Nephron (organoid): ENCODE data around the gene CEP164.

Source experiments
- H3K27ac Mint-ChIP-seq, 3 experiments: 2 replicates each; pipeline ENCODE4 v1.8.0; 2020; ENCODE audit warnings: mixed read lengths in 3 of 3, mild to moderate bottlenecking in 2 of 3, moderate library complexity in 1 of 3
- H3K27me3 Mint-ChIP-seq: 2 replicates; pipeline ENCODE4 v1.8.0; 2021; ENCODE audit warnings: low read depth, mild to moderate bottlenecking, moderate library complexity, mixed read lengths
- H3K36me3 Mint-ChIP-seq: 2 replicates; pipeline ENCODE4 v1.8.0; 2020; ENCODE audit warnings: low read depth, mixed read lengths
- H3K4me1 Mint-ChIP-seq: 2 replicates; pipeline ENCODE4 v1.8.0; 2020; ENCODE audit warnings: mixed read lengths
- H3K4me3 Mint-ChIP-seq, 3 experiments: 2 replicates each; pipeline ENCODE4 v1.8.0; 2020; ENCODE audit warnings: mild to moderate bottlenecking in 3 of 3, mixed read lengths in 3 of 3, moderate library complexity in 2 of 3
- H3K9me3 Mint-ChIP-seq: 2 replicates; pipeline ENCODE4 v1.8.0; 2020; ENCODE audit warnings: mixed read lengths
- TF ChIP-seq, protein P1 (sequence below), 3 experiments: fragments of 200-600 bp; sonication (generic); IDR thresholded peaks; one replicate each; pipeline ENCODE4 v1.5.0; 2021; ENCODE audit warnings: antibody characterized with exemption in 3 of 3; ENCODE audit not compliant: unreplicated experiment in 3 of 3

Gene CEP164

DNA sequence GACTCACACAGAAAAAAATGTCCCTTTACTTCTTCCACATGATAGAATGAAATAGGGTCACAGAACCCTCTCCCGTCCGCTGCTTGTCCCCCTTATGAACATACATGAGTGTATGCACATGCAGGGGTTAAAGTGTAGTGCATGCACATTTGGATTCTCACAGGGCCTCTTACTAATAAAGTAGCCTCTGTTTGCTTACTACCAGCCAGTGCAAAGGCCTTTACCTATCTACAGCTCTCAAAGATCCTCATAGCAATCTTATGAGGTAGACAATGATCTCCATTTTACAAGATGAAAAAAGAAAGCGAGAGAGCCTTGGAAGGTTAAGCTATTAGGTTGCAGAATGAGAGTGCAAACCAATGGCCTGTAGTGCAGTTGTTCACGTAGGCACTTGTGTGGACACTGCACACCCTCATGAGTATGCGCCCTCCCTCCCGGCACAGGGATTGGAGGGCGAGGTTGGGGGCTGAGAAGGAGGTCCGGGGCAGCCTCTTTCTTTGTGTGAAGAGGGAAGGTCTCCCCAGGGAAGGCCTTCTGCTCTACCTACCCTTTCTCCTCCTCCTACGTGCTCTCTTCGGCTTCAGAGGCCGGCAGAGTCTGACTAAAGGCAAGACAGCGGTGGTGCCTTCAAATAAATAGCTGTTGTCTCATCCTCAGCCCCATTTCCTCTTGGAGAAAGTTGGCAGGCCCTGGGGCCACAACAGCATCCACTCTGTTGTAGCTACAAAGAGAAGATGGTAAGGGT lies 91.3 kb downstream of the CEP164 start:
- TF ChIP-seq, protein P1, sequence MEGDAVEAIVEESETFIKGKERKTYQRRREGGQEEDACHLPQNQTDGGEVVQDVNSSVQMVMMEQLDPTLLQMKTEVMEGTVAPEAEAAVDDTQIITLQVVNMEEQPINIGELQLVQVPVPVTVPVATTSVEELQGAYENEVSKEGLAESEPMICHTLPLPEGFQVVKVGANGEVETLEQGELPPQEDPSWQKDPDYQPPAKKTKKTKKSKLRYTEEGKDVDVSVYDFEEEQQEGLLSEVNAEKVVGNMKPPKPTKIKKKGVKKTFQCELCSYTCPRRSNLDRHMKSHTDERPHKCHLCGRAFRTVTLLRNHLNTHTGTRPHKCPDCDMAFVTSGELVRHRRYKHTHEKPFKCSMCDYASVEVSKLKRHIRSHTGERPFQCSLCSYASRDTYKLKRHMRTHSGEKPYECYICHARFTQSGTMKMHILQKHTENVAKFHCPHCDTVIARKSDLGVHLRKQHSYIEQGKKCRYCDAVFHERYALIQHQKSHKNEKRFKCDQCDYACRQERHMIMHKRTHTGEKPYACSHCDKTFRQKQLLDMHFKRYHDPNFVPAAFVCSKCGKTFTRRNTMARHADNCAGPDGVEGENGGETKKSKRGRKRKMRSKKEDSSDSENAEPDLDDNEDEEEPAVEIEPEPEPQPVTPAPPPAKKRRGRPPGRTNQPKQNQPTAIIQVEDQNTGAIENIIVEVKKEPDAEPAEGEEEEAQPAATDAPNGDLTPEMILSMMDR (IDR thresholded peaks at IDR 0.05; ENCODE audit: unreplicated experiment in 3 of 3): no peak
- Mint-ChIP-seq H3K4me1 (no peaks in the 10 kb centered on the region), H3K36me3 (no peaks in the 10 kb centered on the region), H3K9me3 (no peaks in the 10 kb centered on the region), H3K4me3 (no peak overlapping the region), H3K27me3 (peaks cover 10% of the 10 kb centered on the region), H3K27ac (no peak overlapping the region)

DNA sequence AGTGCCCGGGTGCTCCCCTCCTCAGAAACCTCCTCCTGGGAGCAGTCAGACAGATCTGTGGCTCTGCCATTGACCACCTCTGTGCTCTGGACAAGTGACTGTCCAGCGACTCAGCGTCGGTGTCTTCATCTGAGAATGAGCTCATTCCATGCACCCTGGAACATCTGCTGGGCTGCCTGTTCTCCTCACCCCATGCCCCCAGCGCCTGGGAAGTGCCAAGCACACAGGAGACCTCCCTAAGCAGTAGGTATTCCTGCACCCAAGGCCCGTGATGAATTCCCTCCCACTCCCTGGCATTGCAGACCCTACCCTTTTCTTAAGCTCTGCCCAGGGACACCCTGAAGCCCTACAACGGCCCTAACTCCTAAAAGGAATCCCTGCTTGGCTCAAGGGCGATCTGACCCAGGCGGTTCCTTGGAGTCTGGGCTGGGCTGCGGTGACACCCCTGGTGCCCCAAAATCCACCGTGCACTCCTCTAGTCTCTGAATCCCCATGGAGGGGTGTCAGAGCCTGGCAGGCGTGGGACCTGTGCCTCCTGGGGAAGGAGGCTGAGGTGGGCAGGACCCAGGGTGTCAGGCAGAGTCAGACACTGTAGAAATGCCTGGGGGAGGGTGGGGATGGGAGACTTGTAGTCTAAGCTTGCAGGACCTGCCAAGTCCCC lies 92.0 kb downstream of the CEP164 start:
- H3K4me3 Mint-ChIP-seq: no peak overlapping the region
- H3K36me3 Mint-ChIP-seq: no peaks in the 10 kb centered on the region
- H3K27ac Mint-ChIP-seq: no peak overlapping the region
- no peaks in the 10 kb centered on the region for H3K4me1 Mint-ChIP-seq
- no peaks in the 10 kb centered on the region for H3K9me3 Mint-ChIP-seq
- TF ChIP-seq, protein P1 (IDR thresholded peaks at IDR 0.05; ENCODE audit: unreplicated experiment in 3 of 3): no peak
- peaks cover 10% of the 10 kb centered on the region for H3K27me3 Mint-ChIP-seq

DNA sequence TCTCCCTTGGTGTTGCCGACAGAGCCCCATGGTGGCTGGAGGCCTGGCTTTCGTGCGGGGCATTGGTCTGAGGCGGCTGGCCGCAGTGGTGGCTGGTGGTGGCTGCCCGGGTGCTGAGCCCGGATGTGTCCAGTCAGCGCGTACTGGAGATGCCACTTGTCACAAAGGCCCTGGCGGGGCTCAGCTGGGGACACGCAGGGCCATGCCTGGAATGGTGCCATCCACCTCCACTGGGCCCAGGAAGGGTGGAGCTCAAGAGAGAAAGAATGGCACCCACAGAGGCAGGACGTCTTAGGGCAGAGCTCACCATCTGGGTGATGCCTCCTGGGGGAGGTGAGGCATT lies 92.5 kb downstream of the CEP164 start:
- no peaks in the 10 kb centered on the region for H3K36me3 Mint-ChIP-seq
- no peaks in the 10 kb centered on the region for H3K9me3 Mint-ChIP-seq
- H3K4me3 Mint-ChIP-seq: no peak overlapping the region
- no peak overlapping the region for H3K27ac Mint-ChIP-seq
- TF ChIP-seq, protein P1 (IDR thresholded peaks at IDR 0.05; ENCODE audit: unreplicated experiment in 3 of 3): no peak
- H3K27me3 Mint-ChIP-seq: peaks cover 14% of the 10 kb centered on the region
- H3K4me1 Mint-ChIP-seq: no peaks in the 10 kb centered on the region

DNA sequence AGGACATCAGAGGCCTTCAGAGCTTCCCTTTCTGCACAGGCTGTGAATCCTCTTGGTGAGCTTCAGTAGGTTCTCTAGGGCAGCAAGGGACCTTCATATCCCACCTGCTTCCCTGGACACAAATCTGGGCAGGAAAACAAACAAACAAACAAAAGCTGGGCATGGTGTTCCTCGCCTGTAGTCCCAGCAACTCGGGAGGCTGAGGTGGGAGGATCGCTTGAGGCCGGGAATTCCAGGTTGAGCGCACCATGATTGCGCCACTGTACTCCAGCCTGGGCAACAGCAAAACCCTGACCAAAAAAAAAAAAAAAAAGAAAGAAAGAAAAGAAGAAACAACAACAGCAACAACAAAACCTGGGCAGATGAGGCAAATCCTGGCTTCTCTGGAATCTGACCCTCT lies 92.9 kb downstream of the CEP164 start:
- Mint-ChIP-seq H3K4me1 (no peaks in the 10 kb centered on the region), H3K27ac (no peak overlapping the region), H3K36me3 (no peaks in the 10 kb centered on the region), H3K4me3 (no peak overlapping the region), H3K9me3 (no peaks in the 10 kb centered on the region), H3K27me3 (peaks cover 15% of the 10 kb centered on the region)
- TF ChIP-seq, protein P1 (IDR thresholded peaks at IDR 0.05; ENCODE audit: unreplicated experiment in 3 of 3): no peak

DNA sequence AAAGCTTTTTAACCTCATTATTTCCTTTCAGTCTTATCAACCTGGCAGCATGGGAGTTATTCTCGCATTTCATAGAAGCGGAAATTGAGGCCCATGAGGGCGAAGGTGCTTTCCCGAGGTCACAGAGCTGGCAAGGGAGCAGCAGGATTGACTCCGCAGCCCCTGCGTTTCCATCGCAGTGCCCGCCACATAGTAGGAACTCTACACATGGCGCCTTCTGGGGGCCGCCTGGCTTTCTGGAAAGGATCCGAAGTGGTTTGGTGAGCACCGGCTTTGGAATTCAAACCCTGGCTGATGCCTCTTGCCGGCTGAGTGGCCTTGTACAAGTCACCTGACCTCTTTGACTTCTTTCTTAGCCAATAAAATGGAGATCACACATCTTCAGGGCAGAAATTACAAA lies 93.4 kb downstream of the CEP164 start:
- H3K4me1 Mint-ChIP-seq: no peaks in the 10 kb centered on the region
- peaks cover 19% of the 10 kb centered on the region for H3K27me3 Mint-ChIP-seq
- H3K27ac Mint-ChIP-seq: no peak overlapping the region
- no peak overlapping the region for H3K4me3 Mint-ChIP-seq
- TF ChIP-seq, protein P1 (IDR thresholded peaks at IDR 0.05; ENCODE audit: unreplicated experiment in 3 of 3): no peak
- H3K9me3 Mint-ChIP-seq: no peaks in the 10 kb centered on the region
- H3K36me3 Mint-ChIP-seq: no peaks in the 10 kb centered on the region

DNA sequence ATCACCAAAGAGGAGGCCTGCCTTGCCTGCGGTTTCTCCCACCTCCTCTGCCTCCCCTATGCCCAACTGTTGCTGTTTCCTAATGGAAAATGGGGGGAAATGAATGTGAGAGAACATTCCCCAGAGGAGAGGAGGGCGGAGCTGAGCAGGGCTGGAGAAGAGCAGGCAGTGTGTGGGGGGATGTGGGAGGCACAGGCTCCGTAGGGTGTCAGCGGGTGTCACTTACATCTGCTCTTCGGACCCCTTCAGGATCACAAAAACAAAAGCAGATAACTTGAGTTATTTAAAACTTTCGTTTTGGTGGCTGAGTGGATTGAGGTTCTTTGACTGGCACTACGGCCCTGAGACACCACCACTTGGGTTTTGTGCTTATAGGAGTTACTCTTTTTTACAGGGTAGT lies 93.8 kb downstream of the CEP164 start:
- Mint-ChIP-seq H3K27me3 (peaks cover 24% of the 10 kb centered on the region), H3K4me3 (no peak overlapping the region), H3K27ac (no peak overlapping the region), H3K4me1 (no peaks in the 10 kb centered on the region), H3K36me3 (no peaks in the 10 kb centered on the region), H3K9me3 (no peaks in the 10 kb centered on the region)
- TF ChIP-seq, protein P1 (IDR thresholded peaks at IDR 0.05; ENCODE audit: unreplicated experiment in 3 of 3): no peak
